H1 (cell line): ENCODE data around the gene CAPN2. TPM values are rescaled to one million over a fixed set of nuclear protein-coding genes. Genes with fewer than 3 reads are reported as not detected.

Source experiments
- TEAD4 ChIP-seq: IDR thresholded peaks from 2 replicates; pipeline ENCODE4 v1.6.1; 2012; ENCODE audit warnings: low read depth, low read length, inconsistent platforms, mixed read lengths
- polyA plus RNA-seq, 7 experiments: library from polyadenylated mRNA; depleted of rRNA in 3 of 7; stranded (reverse) in 5 of 7; unstranded in 2 of 7; fragments of >200 nt in 5 of 7; fragments of 200-250 nt in 2 of 7; gene quantifications; 1 replicate in 5 of 7; 2 replicates in 1 of 7; 4 replicates in 1 of 7; pipeline versions ENCODE4 v1.2.1 to v1.2.3, GENCODE V29; 2011 to 2013; ENCODE audit warnings: missing spikeins in 2 of 7, mixed read lengths in 2 of 7
- total RNA-seq: library from RNA; stranded (reverse); fragmentation: NEBNext Ultra II Directional; extraction: Animal tissue kit (Norgen Biotek cat#: 25700); gene quantifications from 2 replicates; pipeline ENCODE4 v1.2.1, GENCODE V29; 2021

The CAPN2 gene
- total and polyA plus RNA-seq, 2 of the 8 experiments (the other 6 are each of a cell fraction or from before 2014, with no cell fraction given) = 9.2 to 10.3 TPM

- TF ChIP-seq TEAD4 = no peak
These were observed 20.9 kb downstream of the CAPN2 start (continued) for GRCh38 chr1:223732993-223733798.
